GM23248 (cell line): Measurements from ENCODE around the gene DTNB.

Source experiments
- EZH2 ChIP-seq: fragments of 200-600 bp; sonication (generic); IDR thresholded peaks from 2 replicates; pipeline ENCODE4 v1.6.1; 2018; ENCODE audit warnings: antibody characterized with exemption, mild to moderate bottlenecking; ENCODE audit not compliant: insufficient read depth, poor library complexity, severe bottlenecking
- EZH2phosphoT487 ChIP-seq: fragments of 200-600 bp; sonication (generic); IDR thresholded peaks from 2 replicates; pipeline ENCODE4 v1.6.1; 2018; ENCODE audit warnings: antibody characterized with exemption, moderate library complexity, mild to moderate bottlenecking, low read depth; ENCODE audit not compliant: insufficient read depth

DNA sequence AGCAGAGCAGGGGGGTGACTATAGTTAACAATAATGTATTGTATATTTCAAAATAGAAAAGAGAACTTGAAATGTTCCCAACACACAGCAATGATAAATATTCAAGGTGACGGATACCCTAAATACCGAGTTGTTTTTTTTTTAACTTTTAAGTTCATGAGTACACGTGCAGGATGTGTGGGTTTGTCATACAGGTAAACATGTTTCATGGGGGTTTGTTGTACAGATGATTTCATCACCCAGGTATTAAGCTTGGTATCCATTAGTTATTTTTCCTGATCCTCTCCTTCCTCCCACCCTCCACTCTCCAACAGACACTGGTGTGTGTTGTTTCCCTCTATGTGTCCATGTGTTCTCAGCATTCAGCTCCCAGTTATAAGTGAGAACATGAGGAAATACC lies 167.2 kb downstream of the DTNB start:
- TF ChIP-seq EZH2, result no peak
- TF ChIP-seq EZH2phosphoT487, result no peak
